ENCODE results near the gene TLR5. TPM values are rescaled to one million over a fixed set of nuclear protein-coding genes. Genes with fewer than 3 reads are reported as not detected.
A peak's percentile ranks its signal among the peaks of the same experiment; 100 is the strongest.

Gene TLR5
- polyA plus RNA-seq, 1 of the 3 experiments (the other 2 are of a cell fraction), result not detected

DNA sequence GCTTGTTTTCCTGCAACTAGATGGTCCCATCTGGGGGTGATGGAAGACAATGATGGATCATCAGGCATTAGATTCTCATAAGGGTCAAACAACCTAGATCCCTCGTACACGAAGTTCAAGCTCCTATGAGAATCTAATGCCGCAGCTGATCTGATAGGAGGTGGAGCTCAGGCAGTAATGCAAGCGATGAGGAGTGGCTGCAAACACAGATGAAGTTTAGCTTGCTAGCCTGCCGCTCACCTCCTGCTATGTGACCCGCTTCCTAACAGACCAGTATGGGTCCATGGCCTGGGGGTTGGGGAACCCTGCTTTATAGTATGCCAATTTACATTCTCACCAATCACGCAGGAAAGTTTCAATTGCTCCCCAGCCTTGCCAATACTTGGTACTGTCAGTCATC is 37.5 kb downstream of the TLR5 start:
- ChIA-PET CTCF (interaction anchor here (1.2 to 4.8 kb wide), 2 partner anchors 16 to 18 kb away, joined by 5 to 19 read pairs; no protein-coding TSS in a partner anchor), POLR2A (no interaction called here)
- TF ChIP-seq GABPA (IDR thresholded peaks at IDR 0.05; ENCODE audit: low read depth), result no peak
- TF ChIP-seq RXRA (IDR thresholded peaks at IDR 0.05; ENCODE audit: borderline replicate concordance, low read depth), result no peak
- TF ChIP-seq MEF2A (IDR thresholded peaks at IDR 0.05; ENCODE audit: borderline replicate concordance, low read depth), result no peak
- no peak overlapping the region for H3K4me2 ChIP-seq
- peaks cover 0 to 7% of the 10 kb centered on the region in 2 experiments; a peak in 1 of 4 replicates for H3K4me1 ChIP-seq (ENCODE audit: control insufficient read depth in 1 of 2, insufficient read depth in 2 of 2, low read depth in 1 of 2, low read length in 1 of 2)
- H3K9me2 ChIP-seq, result no peaks in the 10 kb centered on the region
- H3K27ac ChIP-seq (ENCODE audit: low read depth in 2 of 2, low read length in 1 of 2), result no peak overlapping the region
- H3K36me3 ChIP-seq (replicated peaks in 1 of 2; ENCODE audit: control insufficient read depth in 1 of 2, insufficient read depth in 2 of 2, low read length in 1 of 2), result no peaks in the 10 kb centered on the region
- no peaks in the 10 kb centered on the region for H3K79me2 ChIP-seq (ENCODE audit: insufficient read depth)
- WGBS (ENCODE audit: low lambda C conversion rate), result 81% methylated on average over 7 of the region's 7 CpGs
- H3K27me3 ChIP-seq (ENCODE audit: insufficient read depth), result peaks cover 15% of the 10 kb centered on the region; the same call in 1 of the 2 replicates
- H3F3A ChIP-seq (replicated peaks; ENCODE audit: insufficient read depth), result no peaks in the 10 kb centered on the region
- no peak for DNase-seq
- no peak overlapping the region for H2AFZ ChIP-seq (ENCODE audit: low read depth)
- H3K9me3 ChIP-seq, result no peaks in the 10 kb centered on the region
- no peaks in the 10 kb centered on the region for H4K20me1 ChIP-seq (ENCODE audit: insufficient read depth)
- H3K4me3 ChIP-seq (ENCODE audit: low read depth in 2 of 2, low read length in 1 of 2), result no peak overlapping the region
- H3K9ac ChIP-seq, result no peak overlapping the region

DNA sequence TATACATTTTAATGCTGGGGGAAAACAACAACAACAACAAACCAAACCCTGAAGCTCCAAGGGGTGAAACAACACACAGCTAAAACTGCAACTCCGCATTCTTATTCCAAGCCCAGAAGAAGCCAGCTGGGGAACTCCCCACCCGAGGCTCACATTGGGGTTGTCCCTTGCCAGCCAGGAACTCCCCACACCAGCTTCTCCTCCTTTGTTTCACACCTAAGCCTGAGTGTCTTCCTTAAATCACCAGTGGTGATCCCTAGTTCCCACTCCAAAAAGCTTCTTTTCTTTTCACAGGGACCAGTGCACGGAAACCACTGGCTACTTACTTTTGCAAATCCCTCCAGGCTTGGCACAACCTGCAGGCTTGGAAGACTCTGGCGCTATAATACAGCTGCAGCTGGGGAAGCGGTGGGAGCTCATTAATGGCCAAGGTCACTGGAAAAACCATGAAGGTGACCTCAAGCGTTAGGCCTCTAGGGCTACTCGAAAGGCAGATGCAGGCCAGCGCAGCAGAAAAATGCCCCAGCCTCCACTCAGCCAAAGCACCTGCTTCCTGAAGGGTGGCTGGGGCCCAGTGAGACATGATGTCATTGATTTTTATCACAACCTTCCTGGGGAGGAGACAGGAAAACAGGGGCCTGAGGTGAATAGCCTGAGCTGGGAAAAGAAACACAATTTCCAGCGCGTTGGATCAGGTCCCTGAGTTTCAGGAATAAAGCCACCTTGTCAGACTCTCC is 40.1 kb downstream of the TLR5 start:
- Histone ChIP-seq H3K79me2 (ENCODE audit: insufficient read depth) (no peaks in the 10 kb centered on the region), H3K9ac (no peak overlapping the region), H3K9me2 (no peaks in the 10 kb centered on the region), H3K36me3 (replicated peaks in 1 of 2; ENCODE audit: control insufficient read depth in 1 of 2, insufficient read depth in 2 of 2, low read length in 1 of 2) (no peaks in the 10 kb centered on the region), H3K27me3 (ENCODE audit: insufficient read depth) (0 out of 2 replicates have a peak, but pooled peaks cover 1% of the 10 kb centered on the region), H3F3A (replicated peaks; ENCODE audit: insufficient read depth) (no peaks in the 10 kb centered on the region), H2AFZ (ENCODE audit: low read depth) (no peak overlapping the region), H3K4me2 (no peak overlapping the region), H4K20me1 (ENCODE audit: insufficient read depth) (no peaks in the 10 kb centered on the region), H3K9me3 (no peaks in the 10 kb centered on the region), H3K27ac (ENCODE audit: low read depth in 2 of 2, low read length in 1 of 2) (peak overlapping the region in 1 of 2 experiments; percentile 82; a peak in 2 of 4 replicates), H3K4me1 (ENCODE audit: control insufficient read depth in 1 of 2, insufficient read depth in 2 of 2, low read depth in 1 of 2, low read length in 1 of 2) (peaks cover 0 to 7% of the 10 kb centered on the region in 2 experiments; a peak in 1 of 4 replicates), H3K4me3 (ENCODE audit: low read depth in 2 of 2, low read length in 1 of 2) (no peak overlapping the region)
- ChIA-PET POLR2A (interaction anchor here (0.8 kb wide), 1 partner anchor 354 kb away, joined by 3 read pairs; no protein-coding TSS in a partner anchor), CTCF (interaction anchor here (0.7 to 4.8 kb wide), 8 partner anchors 13 to 581 kb away, joined by 3 to 19 read pairs (median 5); no protein-coding TSS in a partner anchor)
- 59% methylated on average over 9 of the region's 10 CpGs for WGBS (ENCODE audit: low lambda C conversion rate)
- TF ChIP-seq GATA2 (CRISPR knock-in tag; IDR thresholded peaks at IDR 0.05) (no peak), TCF12 (IDR thresholded peaks at IDR 0.05) (no peak)
- DNase-seq, result peak; percentile 37

DNA sequence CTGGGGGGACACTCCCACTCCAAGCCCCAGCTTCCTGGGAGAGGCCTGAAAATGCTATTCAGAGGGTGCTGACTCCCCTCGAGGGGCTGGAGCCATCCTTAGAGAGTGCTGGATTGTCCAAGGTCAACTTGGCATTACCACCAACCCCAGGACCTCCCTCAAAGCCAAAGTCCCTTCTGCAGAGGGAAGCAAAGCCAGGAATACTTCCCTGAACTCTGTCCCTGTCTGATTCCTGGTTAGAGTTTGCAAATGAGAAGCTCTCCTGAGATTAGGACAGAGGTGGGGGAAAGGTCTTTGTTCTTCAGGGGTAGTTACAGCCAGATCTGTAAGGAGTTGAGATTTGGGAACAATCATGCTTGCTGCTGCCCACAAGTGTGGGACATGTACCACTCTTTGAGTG is 45.3 kb downstream of the TLR5 start:
- no peak overlapping the region for H3K9ac ChIP-seq
- no peaks in the 10 kb centered on the region for H3K79me2 ChIP-seq (ENCODE audit: insufficient read depth)
- 0% methylated on average over 1 of the region's 1 CpG for WGBS (ENCODE audit: low lambda C conversion rate)
- no peak overlapping the region for H3K4me2 ChIP-seq
- no peaks in the 10 kb centered on the region for H3F3A ChIP-seq (replicated peaks; ENCODE audit: insufficient read depth)
- H3K4me3 ChIP-seq (ENCODE audit: low read depth in 2 of 2, low read length in 1 of 2), result no peak overlapping the region
- no peaks in the 10 kb centered on the region for H3K9me3 ChIP-seq
- H2AFZ ChIP-seq (ENCODE audit: low read depth), result no peak overlapping the region
- no peaks in the 10 kb centered on the region for H3K36me3 ChIP-seq (replicated peaks in 1 of 2; ENCODE audit: control insufficient read depth in 1 of 2, insufficient read depth in 2 of 2, low read length in 1 of 2)
- H3K9me2 ChIP-seq, result no peaks in the 10 kb centered on the region
- TF ChIP-seq EP300 (IDR thresholded peaks at IDR 0.05; ENCODE audit: borderline replicate concordance in 1 of 2, low read depth in 1 of 2, low read length in 1 of 2) (no peak), MEF2A (IDR thresholded peaks at IDR 0.05; ENCODE audit: borderline replicate concordance, low read depth) (no peak), EZH2phosphoT487 (IDR thresholded peaks at IDR 0.05; ENCODE audit: borderline replicate concordance, low read depth) (no peak)
- peaks cover 0 to under 1% of the 10 kb centered on the region in 2 experiments; a peak in 1 of 4 replicates for H3K4me1 ChIP-seq (ENCODE audit: control insufficient read depth in 1 of 2, insufficient read depth in 2 of 2, low read depth in 1 of 2, low read length in 1 of 2)
- no peak for DNase-seq
- H3K27me3 ChIP-seq (ENCODE audit: insufficient read depth), result no peaks in the 10 kb centered on the region; the same call in 1 of the 2 replicates
- H4K20me1 ChIP-seq (ENCODE audit: insufficient read depth), result no peaks in the 10 kb centered on the region
- ChIA-PET POLR2A (no interaction called here), CTCF (interaction anchor here (1.2 to 2.3 kb wide), 5 partner anchors 8 to 32 kb away, joined by 3 to 14 read pairs (median 7); no protein-coding TSS in a partner anchor)
- no peak overlapping the region for H3K27ac ChIP-seq (ENCODE audit: low read depth in 2 of 2, low read length in 1 of 2)
